Measurements from ENCODE around the gene KYNU.
"Not testable (repeated sequence)": the region's sequence is repeated elsewhere in the genome, so short reads cannot be mapped to it uniquely, and the experiment has no call there.

The KYNU gene

GRCh38 chr2:142872882-142873724 is 4.4 kb upstream of the KYNU start:
- DNase-seq, result no peak

GRCh38 chr2:142873831-142874287 is 3.6 kb upstream of the KYNU start:
- DNase-seq, result no peak

GRCh38 chr2:142874293-142874814 is 3.1 kb upstream of the KYNU start:
- DNase-seq, result no peak

- no peak for DNase-seq
These were observed 2.5 kb upstream of the KYNU start for GRCh38 chr2:142875010-142875409.

- no peak for DNase-seq
These were observed 1.8 kb upstream of the KYNU start for GRCh38 chr2:142875652-142876051.

GRCh38 chr2:142876423-142876822 is 1.0 kb upstream of the KYNU start:
- DNase-seq, result no peak

GRCh38 chr2:142878031-142878678 is 691 bp downstream of the KYNU start:
- no peak for DNase-seq

GRCh38 chr2:142879151-142879550 is 1.7 kb downstream of the KYNU start:
- DNase-seq, result no peak

- no peak for DNase-seq
These were observed 2.8 kb downstream of the KYNU start for GRCh38 chr2:142880279-142880678.

- no peak for DNase-seq
These were observed 4.2 kb downstream of the KYNU start for GRCh38 chr2:142881619-142882018.

GRCh38 chr2:142882500-142882899 is 5.0 kb downstream of the KYNU start:
- DNase-seq, result not testable (repeated sequence)

- DNase-seq, result no peak
These were observed 6.1 kb downstream of the KYNU start for GRCh38 chr2:142883526-142883925.

GRCh38 chr2:142885543-142885942 is 8.1 kb downstream of the KYNU start:
- no peak for DNase-seq

GRCh38 chr2:142892715-142893114 is 15.3 kb downstream of the KYNU start:
- no peak for DNase-seq

GRCh38 chr2:142893241-142893640 is 15.8 kb downstream of the KYNU start:
- DNase-seq, result no peak

- no peak for DNase-seq
These were observed 20.3 kb downstream of the KYNU start for GRCh38 chr2:142897807-142898206.

GRCh38 chr2:142900327-142900726 is 22.9 kb downstream of the KYNU start:
- DNase-seq, result not testable (repeated sequence)

- no peak for DNase-seq
These were observed 24.3 kb downstream of the KYNU start for GRCh38 chr2:142901780-142902179.

GRCh38 chr2:142903726-142904125 is 26.3 kb downstream of the KYNU start:
- not testable (repeated sequence) for DNase-seq

- no peak for DNase-seq
These were observed 30.2 kb downstream of the KYNU start for GRCh38 chr2:142907653-142908052.

- no peak for DNase-seq
These were observed 37.2 kb downstream of the KYNU start for GRCh38 chr2:142914507-142915313.

GRCh38 chr2:142915502-142915901 is 38.0 kb downstream of the KYNU start:
- no peak for DNase-seq

GRCh38 chr2:142918624-142919023 is 41.2 kb downstream of the KYNU start:
- DNase-seq, result no peak
